NCI-H1930 (cell line): Measurements from ENCODE around the gene PAPPA.

ENCODE experiments used
- DNase-seq, 2 experiments: peaks; one replicate each; lab custom pipeline; 2025; lab: John Stamatoyannopoulos, UW

The PAPPA gene

DNA sequence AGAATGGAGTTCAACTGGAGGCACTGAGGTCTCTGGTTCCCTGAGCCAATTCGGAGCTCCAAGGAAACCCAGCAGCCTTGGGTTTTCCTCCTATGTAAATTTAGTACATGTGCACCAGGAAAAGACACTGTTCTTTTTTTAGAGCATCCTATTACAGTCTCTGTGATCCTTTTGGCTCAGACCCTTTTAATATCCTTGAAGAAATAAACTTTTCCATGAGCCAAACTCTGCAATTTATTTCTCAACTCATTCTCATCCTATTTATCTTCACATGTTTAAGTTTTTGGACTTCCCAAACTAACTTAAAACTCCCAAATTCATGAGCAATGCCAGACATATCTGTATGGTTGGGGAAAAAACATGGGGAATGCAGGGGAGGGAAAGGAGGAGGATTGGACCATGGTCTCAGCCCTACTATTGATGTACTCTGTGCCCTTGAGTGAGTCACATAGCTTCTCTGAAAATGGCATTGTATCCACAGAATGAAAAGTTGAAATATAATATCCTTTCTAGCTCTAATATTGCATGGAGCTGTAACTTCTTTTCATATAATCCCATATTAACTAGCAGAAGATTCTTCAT, 76.6 kb downstream of the PAPPA start:
- DNase-seq: no peak

DNA sequence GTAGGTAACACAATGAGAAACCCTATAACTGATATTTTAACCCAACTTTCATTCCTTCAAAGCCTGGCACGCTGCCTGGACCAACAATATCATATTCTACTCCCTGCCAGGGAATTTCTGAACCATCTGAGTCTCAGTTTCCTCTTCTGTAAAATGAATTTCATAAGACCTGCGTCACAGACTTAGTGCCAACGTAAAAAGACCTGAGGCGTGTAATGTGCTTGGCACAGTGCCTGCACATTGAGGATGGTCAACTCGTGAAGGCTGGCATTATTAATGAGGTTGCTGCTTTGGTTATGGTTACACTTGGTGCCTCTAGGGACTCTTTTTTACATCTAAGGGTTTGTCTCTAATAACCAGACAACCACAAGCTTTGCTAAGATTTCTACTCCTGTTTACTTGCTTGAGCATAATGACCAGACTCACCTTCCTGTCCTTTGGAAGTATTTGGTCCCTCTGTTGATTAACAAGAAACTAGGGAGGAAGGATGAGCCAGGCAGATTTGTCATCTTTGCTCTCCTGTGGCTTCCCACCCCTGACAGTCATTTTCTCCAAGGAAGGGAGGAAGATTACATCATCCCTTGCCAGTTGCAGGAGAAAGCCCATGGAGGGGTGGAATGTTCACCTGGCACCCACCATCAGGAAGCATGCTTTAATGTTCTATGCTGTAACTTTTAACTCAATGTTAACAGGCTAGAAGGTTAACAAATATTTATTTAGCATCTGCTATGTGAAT, 79.0 kb downstream of the PAPPA start:
- DNase-seq: no peak

DNA sequence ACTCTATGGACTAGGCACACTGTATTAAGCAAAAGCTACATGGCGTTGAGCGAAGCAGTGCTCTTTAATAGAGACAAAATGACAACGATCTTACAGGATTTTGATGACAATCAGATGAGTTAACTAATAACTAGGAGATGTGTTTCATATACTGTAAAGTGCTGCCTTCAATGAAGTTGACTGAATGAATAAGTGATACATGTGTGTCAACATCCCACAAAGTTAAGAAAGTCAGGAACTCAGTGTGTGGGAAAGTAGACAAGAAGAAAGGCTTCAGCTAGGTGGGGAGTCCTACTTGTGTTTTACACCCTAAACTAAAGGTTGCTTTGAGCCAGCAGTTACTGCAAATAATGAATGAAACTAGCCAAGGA, 79.6 kb downstream of the PAPPA start:
- no peak for DNase-seq

DNA sequence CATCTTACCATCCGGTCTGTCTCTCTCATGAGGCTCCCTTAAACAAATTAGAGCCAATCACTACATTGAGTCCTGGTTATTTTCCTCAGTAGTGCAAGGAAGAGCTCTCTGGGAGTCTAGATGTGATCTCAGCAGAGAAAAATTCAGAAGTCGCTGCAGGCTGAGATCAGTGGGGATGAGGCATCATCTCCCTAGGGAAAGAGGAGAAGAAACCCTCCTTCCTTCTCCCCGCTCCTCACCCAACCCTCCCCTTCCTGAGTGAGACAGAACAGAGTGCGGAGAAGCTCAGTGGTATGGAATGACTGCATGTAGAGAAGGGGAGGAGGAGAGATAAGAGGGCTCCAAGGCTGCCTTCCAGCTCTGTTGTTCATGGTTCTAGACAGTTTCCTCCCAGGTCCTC, 80.5 kb downstream of the PAPPA start:
- no peak for DNase-seq

DNA sequence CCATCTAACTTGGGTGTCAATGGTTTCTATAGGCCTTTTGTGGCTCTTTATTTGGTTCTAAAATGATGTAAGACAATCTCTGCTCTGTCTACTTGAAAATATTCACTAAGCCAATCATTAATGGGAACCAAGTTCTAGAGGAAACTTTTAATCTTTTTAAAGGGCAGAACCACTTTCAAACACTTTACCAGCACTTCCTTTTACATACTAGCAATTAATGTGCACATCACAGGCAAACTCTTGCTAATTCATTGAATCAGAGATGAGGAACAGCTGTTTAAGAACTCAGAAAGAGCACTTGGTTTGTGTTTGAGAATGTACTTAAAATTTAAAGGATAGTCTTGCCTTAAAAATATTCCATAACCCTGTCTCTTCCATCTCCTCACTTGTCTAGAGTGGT, 83.4 kb downstream of the PAPPA start:
- DNase-seq: no peak

DNA sequence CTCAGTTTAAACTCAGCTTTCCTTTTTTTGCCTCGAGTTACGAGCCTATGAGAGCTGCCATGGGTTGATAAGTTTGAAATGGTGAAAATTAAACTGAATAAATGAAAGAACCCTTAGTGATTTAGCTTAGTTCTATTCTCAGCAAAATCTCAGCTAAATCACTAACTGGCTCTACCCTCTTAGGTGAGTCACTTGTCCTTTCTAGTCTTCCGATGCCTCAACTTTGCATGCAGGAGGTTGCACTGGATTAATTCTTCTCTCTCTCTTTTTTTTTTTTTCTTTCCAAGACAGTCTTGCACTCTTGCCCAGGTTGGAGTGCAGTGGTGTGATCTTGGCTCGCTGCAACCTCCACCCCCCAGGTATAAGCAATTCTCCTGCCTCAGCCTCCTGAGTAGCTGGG, 83.9 kb downstream of the PAPPA start:
- no peak for DNase-seq

DNA sequence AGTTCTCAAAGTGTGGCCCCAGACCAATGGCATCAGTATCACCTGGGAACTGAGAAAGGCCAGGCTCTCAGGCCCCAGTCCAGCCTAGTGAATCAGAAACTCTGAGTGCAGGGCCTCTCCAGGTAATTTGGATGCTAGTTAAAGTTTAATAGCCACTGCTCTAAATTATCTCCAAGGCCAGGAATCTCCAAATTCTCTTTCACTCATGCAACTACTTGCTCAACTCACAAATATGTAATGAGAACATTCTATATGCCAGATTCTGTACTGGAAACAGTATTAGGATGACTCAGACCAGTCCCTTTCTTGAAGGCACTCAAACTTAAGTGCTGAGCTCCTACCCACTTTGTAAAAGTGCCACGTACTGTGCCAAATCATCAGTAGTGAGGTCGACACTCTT, 84.6 kb downstream of the PAPPA start:
- no peak for DNase-seq

DNA sequence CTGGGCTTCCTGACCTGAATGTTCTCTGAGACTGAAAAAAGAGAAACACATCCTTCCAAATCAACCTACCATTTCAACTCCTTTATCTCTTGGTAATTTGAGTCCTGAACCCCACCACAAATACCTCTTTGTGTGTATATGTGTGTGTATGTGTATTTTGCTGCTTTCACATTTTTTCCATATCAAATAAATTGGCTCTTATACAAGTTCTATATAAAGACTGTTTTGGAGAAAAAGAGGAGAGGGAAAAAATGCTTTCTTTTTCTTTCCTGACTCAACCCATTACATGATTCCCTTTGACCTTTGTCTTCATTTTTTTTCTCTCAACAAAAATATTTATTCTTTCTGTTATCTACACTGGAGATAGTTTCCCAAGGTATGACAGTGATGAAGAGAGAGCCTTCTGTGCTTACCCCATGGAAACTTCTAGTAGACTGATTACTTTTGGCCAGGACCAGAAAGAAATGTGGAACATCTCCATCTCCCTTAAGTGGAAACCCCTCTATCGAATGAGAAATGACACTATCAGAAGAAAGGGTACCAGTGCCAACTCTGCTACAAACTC, 85.3 kb downstream of the PAPPA start:
- DNase-seq: no peak

DNA sequence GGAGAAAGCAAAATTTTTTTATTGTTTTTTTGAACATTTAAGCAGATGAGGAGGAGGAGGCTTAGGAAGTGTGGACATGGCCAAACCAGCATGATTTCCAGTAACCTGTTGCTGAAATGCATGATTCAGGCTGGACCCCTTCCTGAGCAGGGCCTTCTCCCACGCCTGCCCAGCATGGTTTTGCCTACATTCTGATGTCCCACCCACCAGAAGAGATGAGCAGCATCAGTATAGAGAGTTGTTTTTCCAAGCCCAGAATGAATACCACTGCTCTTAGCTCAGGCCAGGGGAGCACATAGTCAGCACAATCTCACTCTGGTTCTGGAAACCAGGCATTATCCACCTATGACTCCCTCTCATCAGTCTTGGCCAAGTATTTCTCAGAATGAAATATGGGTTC, 90.1 kb downstream of the PAPPA start:
- no peak for DNase-seq

DNA sequence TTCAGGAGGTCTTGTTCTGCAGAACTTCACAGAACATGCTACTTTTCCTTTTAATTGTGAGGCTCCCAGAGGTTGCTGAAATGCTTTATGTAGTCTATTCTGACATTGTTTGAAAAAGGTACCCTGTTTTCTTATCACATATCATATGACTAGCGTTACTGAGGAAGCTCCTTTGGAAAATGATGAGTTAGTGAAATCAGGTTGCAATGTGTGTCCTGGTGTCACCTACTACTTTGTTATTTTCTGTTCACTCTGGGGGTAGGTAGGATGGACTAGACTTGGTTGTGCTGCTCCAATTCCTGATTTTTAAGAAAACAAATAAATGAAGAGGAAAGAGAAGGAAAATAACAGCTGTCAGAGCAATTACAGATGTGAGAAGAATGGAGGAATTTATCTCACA, 93.7 kb downstream of the PAPPA start:
- DNase-seq: no peak

DNA sequence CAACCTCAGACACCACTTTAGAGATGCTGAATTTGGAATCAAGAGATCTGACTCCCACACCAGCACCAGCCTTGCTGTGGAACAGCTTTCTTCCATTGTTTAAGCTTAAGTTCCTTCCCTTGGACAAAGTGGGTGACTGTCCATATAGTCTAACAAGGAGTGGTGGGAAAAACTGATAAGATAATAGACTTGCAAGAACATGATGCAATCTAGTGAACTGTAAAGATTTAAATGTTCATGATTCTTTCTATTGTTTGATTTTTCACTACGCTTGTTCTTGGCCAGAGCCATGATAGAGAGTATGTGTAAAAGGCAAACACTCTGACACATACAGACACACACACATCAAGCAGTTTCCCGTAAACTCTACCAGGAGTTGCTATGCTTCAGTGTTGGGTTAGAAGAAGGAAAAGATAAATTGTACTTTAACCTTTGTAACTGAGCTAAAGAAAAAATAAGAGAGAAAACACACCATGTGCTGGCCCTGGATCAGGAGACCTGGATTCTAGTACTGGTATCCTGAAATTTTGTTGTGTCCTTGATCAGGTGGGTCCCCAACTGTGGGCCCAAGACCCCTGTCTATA, 94.3 kb downstream of the PAPPA start:
- DNase-seq: no peak

DNA sequence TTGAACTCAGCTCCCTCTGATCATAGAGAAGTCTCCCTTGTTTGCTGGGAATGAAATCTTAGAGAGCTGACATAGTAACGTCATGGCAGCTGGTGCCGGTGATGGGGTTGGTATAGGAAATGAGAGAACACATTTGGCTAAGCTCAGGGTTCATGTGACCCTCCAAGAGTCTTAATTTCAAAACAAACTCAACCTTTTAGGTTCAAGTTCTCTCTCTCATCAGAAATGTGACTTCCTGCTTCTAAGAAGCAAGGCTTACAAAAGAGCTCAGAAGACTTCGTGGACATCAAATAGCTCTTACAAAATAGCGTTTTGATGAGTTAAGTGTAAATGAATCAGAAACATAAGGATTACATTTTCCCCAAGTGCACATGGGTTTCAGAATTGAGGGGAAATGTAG, 97.3 kb downstream of the PAPPA start:
- DNase-seq: no peak

DNA sequence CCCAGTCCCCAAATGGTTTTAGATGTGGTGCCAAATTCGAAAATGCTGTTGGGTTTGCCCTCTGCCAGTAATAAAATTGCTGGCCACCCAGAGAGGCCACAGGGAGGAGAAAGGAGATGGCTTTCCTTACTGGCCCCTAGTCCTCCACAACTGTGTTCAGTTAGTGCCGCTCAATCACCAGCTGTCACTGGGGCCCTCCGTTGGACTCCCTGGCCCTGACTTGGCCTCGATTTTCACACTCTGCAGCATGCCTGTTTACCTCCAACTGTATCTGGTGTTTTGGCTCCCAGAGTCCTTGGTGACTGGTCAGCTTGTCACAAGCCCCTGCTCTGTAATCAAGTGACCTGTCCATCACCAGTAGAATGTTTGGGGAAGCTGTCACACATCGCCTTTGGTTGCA, 97.8 kb downstream of the PAPPA start:
- DNase-seq: no peak

DNA sequence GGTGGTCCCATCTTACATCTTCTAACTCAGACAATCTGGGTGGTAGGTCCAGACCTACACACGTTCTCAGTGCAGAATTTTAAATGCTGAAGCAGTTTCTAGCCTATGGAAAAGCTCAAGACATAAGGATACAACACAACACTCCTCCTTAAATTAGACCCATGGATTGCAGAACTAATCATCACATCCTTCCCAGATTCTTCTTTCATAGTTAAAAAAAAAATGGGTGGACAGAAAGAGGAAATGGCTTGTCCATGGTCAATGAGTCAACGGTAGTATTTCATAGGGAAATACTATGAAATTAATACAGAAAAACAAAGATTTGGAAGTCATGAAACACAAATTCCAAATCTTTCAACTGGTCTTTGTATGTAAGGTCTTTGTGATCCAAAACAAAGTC, 106.9 kb downstream of the PAPPA start:
- DNase-seq: no peak

DNA sequence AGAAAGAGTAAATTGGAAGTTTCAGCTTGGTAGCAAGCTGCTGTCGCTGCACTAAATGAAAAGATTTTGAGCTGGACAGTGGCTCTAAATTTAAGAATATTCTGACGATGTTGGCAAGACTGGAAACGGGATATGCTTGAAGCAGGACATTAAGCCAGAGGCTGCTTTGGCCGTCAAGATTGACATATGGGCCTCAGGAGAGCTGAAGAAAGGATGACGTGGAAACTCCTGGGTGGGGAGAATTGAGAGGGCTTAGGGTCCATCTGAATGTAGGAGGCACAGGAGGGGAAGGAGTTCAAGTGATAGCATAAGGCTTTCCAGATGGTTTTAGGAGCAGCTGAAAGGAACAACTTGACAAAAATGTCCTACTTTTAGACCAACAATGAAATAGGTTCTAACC, 108.9 kb downstream of the PAPPA start:
- DNase-seq: no peak

DNA sequence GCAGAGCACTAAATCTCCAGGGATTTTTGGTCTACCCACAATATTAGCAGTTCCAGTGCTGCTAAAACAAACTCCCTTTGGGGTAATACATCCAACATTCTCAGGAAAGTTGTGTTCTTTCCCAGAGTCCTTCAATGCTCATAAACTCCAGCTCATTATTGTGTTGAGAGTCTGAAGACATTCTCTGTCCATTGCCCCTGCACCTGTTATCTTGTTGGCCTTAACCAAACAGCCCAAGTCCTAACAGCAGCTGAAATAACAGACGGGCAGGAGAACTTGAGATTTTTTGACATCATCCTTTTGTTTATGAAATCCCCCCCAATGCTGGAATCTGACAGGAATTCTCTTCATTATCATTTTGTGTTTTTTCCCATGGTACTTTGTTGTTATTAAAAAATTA, 110.8 kb downstream of the PAPPA start:
- DNase-seq: no peak

DNA sequence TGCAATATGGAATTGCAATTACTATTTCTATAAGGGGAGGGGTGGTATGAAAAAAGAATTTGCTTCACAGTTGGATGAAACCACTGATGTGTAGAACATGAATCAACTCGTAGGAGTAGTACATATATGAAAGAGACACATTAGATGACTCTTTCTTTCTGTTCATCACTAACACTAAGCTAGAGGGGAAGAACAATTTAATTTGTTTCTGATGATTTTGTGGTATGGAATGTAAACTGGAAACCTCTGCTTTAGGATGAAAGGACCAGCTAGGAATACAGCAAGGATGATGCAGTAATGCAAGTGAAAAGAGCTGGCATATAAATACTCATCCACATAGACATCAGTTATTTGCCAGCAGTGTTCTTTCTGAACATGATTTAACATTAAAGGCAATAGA, 113.4 kb downstream of the PAPPA start:
- no peak for DNase-seq

DNA sequence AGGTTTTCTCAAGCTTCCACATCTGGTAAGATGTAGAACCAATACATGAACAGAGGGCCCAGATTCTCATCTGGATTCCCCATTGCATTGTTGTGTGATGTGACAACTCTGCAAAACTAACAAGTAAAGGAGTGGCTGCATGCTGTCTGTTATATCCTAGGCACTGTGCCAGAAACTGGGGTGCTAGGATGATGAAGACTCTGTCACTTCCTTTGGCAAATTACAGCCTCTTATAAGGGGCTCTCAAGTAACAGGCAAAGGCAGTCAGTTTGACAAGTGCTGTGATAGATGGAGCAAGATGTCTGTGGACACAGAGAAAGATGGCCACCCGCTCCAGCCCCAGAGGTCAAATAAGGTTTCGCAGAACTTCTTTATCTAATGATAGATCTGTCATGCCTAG, 115.7 kb downstream of the PAPPA start:
- no peak for DNase-seq

DNA sequence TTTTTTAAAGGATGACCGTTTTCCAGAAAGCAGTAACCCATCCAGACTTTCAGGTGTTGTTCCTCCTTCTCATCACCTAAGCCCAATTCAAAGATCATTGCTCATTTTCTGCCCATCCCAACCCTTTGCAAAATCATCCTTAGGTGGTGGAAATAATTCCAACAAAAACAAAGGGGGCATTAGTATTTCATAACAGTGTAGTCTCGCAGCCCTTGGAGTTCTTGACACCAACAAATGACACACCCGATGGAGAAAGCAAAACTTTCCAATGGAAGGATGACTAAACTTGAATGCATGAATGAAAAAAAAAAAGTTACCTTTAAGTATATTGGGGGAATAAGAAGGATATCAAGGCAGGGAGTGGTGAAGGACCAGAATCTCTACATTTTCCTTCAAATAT, 117.0 kb downstream of the PAPPA start:
- no peak for DNase-seq

DNA sequence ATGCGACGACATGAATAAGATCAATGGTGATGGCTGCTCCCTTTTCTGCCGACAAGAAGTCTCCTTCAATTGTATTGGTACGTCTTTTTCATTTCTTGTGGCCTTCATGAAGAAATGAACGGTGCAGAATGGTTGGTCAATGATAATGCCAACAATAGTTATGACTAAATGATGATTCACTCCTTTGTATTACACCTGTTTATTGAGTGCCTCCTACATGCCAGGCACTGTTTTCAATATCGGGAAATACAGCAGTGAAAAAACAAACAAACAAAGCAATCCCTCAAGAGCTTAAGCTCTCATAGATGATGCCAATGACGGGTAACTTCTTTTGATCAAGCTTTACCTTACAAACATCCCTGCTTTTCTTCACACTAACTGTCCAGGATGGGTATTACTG, 117.7 kb downstream of the PAPPA start:
- no peak for DNase-seq

DNA sequence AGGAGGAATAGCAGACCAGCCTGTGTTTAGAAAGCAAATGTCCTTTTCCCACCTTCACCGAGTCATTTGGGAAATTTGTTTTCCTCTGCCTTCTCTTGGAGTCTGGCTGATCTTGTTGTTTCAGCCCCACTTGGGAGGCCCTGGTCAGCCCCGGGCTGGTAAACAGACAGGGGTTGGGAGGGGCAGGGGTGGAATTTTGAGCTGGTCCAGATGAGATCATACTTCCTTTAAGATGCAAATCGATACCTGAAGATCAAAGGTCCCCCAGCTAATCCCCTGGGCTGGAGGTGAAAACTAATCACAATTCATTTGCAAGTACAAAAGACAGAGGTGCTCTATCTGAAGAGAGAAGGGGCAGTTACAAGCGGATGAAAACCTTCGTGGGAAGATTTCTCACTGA, 118.4 kb downstream of the PAPPA start:
- no peak for DNase-seq

DNA sequence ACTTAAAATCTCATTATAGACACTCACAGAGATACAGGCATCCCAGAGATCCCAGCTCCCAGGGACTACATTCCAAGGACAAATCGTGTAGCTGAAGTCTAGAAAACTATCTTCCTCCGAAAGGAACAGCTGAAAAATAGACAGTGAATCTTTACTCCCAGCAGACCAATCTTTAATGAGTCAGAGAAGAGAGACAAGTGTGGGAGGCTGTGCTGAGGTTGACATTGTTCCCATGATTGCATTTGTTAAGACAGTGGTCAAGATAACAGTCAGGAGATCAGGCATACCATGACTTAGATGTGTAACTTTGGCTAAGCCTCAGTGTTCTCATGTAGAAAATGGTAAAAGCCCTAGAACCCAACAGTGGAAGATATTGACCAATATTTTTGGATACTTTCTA, 120.7 kb downstream of the PAPPA start:
- no peak for DNase-seq

DNA sequence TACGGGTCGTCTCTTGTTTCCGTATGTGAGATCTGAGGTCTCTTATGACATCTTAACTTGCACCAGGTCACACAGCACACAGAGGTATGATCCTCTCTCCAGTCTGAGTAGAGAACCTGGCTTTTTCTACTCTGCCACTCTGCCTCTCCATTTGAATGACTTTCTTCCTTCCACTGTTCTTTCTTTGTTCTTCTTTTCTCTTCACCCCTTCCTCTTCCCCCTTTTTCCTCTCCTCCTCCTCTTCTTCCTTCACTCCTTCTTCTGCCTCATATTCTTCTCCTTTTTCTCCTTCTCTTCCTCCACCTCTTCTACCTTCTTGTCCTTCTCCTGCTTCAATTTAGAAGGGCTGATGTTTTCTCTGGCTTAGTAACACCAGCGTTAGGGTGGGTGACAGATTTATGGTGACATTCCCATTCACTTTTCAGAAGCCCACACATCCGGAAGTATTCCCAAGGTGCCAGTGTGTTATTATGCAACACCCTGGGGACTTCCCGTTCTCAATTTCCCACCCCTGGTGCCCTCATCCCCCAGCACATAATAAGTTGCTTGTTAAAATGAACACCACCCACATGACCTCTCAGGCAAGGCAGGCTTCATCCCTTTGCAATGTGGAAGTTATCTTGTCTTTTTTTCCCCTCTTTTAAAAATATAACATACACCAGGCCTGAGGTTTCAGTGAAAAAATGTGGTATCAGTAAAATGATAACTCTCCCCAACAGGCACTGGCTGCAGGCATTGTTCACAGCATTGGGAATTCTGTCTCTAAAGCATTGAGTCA, 122.0 kb downstream of the PAPPA start:
- no peak for DNase-seq
